Osteoblast (primary cell): ENCODE measurements around the gene ARHGAP18. TPM values are rescaled to one million over a fixed set of nuclear protein-coding genes. Genes with fewer than 3 reads are reported as not detected.

Source experiments
- DNase-seq: peaks from one replicate; pipeline ENCODE4 v3.0.0; 2011; ENCODE audit warnings: low spot score, mixed read lengths; ENCODE audit not compliant: insufficient read length; ENCODE audit errors: missing footprints
- H2AFZ ChIP-seq: 2 replicates; pipeline ENCODE4 v1.6.0; 2011; ENCODE audit warnings: mild to moderate bottlenecking, low read length
- H3K27ac ChIP-seq: 2 replicates; pipeline ENCODE4 v1.5.1; 2011; ENCODE audit warnings: mild to moderate bottlenecking, low read depth, low read length, moderate library complexity
- H3K27me3 ChIP-seq: 2 replicates; pipeline ENCODE4 v1.6.0; 2012; ENCODE audit warnings: mild to moderate bottlenecking, control low read depth, inconsistent platforms, low read length, moderate library complexity; ENCODE audit not compliant: insufficient read depth
- H3K36me3 ChIP-seq: 2 replicates; pipeline ENCODE4 v1.5.1; 2011; ENCODE audit warnings: mild to moderate bottlenecking, low read length, control low read depth, moderate library complexity; ENCODE audit not compliant: insufficient read depth
- H3K4me1 ChIP-seq: 2 replicates; pipeline ENCODE4 v1.5.1; 2011; ENCODE audit warnings: mild to moderate bottlenecking, low read length, control low read depth, moderate library complexity; ENCODE audit not compliant: insufficient read depth
- H3K4me2 ChIP-seq: 2 replicates; pipeline ENCODE4 v1.6.0; 2011; ENCODE audit warnings: mild to moderate bottlenecking, low read length; ENCODE audit not compliant: insufficient read depth
- H3K4me3 ChIP-seq: fragments of 200-600 bp; sonication (generic); 3 replicates; pipeline ENCODE4 v1.5.1; 2012; ENCODE audit warnings: mild to moderate bottlenecking, low read length, inconsistent platforms; ENCODE audit not compliant: insufficient read depth
- H3K79me2 ChIP-seq: 2 replicates; pipeline ENCODE4 v1.6.0; 2012; ENCODE audit warnings: mild to moderate bottlenecking, low read length, control low read depth, inconsistent platforms; ENCODE audit not compliant: insufficient read depth
- H3K9me3 ChIP-seq: 2 replicates; pipeline ENCODE4 v1.5.1; 2011; ENCODE audit warnings: low read depth, low read length, control low read depth
- H4K20me1 ChIP-seq: 2 replicates; pipeline ENCODE4 v1.6.0; 2012; ENCODE audit warnings: mild to moderate bottlenecking, low read length, control low read depth; ENCODE audit not compliant: insufficient read depth
- total RNA-seq: library from RNA; depleted of rRNA; stranded (reverse); fragments of >200 nt; gene quantifications from 2 replicates; pipeline ENCODE4 v1.2.3, GENCODE V29; 2012
- TF ChIP-seq, protein P1 (sequence below): IDR thresholded peaks from 2 replicates; pipeline ENCODE4 v1.5.1; 2011; ENCODE audit warnings: mild to moderate bottlenecking, low read depth, low read length, moderate library complexity; ENCODE audit errors: extremely low read depth

The ARHGAP18 gene
- total RNA-seq, 1 donor, result 21.0 TPM

DNA sequence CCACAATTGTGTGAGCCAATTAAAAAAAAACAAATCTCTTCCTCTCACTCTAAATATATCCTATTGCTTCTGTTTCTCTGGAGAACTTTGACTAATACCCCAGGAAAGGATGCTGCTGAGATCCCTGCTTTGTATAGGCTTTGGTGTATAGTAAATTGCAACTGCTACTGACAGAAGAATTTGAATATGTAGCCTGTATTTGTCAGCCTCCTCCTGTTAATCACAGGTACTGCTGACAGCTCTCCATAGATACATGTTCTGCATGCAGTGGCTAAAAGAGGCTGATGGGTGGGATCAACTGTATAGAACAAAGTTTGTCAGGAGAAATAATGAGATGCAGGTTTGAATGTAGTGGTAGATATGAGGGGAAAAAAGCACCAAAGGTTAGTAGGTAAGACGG is 95.0 kb downstream of the ARHGAP18 start:
- Histone ChIP-seq H3K27me3 (no peaks in the 10 kb centered on the region), H2AFZ (no peak overlapping the region), H3K27ac (no peak overlapping the region), H3K9me3 (no peaks in the 10 kb centered on the region), H3K4me1 (no peaks in the 10 kb centered on the region), H3K36me3 (peaks cover 46% of the 10 kb centered on the region), H3K79me2 (peaks cover 4% of the 10 kb centered on the region), H3K4me2 (no peak overlapping the region), H4K20me1 (no peaks in the 10 kb centered on the region), H3K4me3 (no peak overlapping the region)
- no peak for DNase-seq
- TF ChIP-seq, protein P1, sequence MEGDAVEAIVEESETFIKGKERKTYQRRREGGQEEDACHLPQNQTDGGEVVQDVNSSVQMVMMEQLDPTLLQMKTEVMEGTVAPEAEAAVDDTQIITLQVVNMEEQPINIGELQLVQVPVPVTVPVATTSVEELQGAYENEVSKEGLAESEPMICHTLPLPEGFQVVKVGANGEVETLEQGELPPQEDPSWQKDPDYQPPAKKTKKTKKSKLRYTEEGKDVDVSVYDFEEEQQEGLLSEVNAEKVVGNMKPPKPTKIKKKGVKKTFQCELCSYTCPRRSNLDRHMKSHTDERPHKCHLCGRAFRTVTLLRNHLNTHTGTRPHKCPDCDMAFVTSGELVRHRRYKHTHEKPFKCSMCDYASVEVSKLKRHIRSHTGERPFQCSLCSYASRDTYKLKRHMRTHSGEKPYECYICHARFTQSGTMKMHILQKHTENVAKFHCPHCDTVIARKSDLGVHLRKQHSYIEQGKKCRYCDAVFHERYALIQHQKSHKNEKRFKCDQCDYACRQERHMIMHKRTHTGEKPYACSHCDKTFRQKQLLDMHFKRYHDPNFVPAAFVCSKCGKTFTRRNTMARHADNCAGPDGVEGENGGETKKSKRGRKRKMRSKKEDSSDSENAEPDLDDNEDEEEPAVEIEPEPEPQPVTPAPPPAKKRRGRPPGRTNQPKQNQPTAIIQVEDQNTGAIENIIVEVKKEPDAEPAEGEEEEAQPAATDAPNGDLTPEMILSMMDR, result no peak

DNA sequence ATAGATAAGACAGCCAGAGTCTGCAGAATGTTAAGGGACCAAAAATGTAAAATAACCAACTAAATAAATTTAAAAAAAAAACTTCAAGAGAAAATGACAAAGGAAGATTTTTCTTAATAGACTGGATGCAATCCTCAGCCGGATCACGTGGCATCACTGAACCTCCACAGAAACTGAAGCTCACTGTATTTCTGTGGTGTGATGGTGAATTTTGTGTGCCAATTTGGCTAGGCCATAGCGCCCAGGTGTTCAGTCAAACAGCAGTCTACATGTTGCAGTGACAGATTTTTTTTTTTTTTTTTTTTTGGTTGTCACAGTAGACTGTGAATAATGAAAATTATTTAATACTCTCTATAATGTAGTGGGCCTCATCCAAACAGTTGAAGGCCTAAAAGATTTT is 95.5 kb downstream of the ARHGAP18 start:
- Histone ChIP-seq H3K4me1 (peaks cover 1% of the 10 kb centered on the region), H3K9me3 (no peaks in the 10 kb centered on the region), H3K36me3 (peaks cover 52% of the 10 kb centered on the region), H3K27ac (no peak overlapping the region), H3K4me3 (no peak overlapping the region), H3K27me3 (no peaks in the 10 kb centered on the region), H4K20me1 (no peaks in the 10 kb centered on the region), H3K4me2 (no peak overlapping the region), H3K79me2 (peaks cover 4% of the 10 kb centered on the region), H2AFZ (no peak overlapping the region)
- DNase-seq, result no peak
- TF ChIP-seq, protein P1, result no peak

DNA sequence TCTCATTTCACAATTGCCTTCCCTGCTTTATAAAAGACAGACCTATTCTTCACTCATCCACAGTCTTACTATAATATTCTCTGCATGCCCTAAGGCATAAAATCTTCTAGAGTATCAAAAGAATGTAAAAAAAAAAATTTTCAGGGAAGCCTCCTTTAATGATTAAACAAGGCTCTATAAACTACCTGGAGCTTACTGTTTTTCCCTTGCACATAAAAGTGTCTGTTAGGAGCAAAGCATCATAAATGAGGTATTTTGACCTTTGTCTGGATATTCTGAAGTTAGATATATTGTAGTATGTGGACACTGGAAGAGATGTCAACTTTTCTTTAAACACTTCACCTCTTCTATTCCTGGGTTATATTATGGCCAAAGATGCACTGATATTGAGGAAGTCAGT is 97.5 kb downstream of the ARHGAP18 start:
- Histone ChIP-seq H3K27ac (no peak overlapping the region), H3K4me1 (peaks cover 17% of the 10 kb centered on the region), H3K9me3 (no peaks in the 10 kb centered on the region), H3K79me2 (peaks cover 4% of the 10 kb centered on the region), H3K4me2 (no peak overlapping the region), H3K36me3 (peaks cover 50% of the 10 kb centered on the region), H2AFZ (no peak overlapping the region), H3K27me3 (no peaks in the 10 kb centered on the region), H4K20me1 (no peaks in the 10 kb centered on the region), H3K4me3 (no peak overlapping the region)
- TF ChIP-seq, protein P1, result no peak
- no peak for DNase-seq

DNA sequence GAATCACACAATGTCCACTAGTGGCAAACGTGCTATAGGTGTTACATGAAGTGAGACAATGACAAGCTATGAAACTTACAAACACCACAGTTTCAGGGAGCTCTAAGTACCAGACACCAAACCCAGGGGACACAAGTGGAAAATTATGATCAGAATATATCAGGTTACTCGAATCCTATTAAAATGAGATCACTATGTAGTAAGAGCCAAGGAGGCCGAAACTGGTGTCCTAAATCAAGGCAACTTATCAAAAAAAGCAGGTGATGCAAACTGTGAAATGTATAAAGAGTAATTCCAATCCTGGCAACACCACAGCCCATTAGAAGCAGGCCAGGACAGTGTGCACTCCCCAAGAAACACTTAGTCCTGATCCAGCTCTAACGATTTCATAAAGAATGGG is 100.3 kb downstream of the ARHGAP18 start:
- Histone ChIP-seq H3K9me3 (no peaks in the 10 kb centered on the region), H4K20me1 (no peaks in the 10 kb centered on the region), H3K4me2 (no peak overlapping the region), H3K4me1 (peaks cover 29% of the 10 kb centered on the region), H3K36me3 (peaks cover 44% of the 10 kb centered on the region), H3K27ac (no peak overlapping the region), H3K4me3 (no peak overlapping the region), H2AFZ (no peak overlapping the region), H3K27me3 (no peaks in the 10 kb centered on the region), H3K79me2 (peaks cover 3% of the 10 kb centered on the region)
- no peak for DNase-seq
- TF ChIP-seq, protein P1, result no peak
